Colon (tissue), 2 donors: ENCODE measurements around the gene CENPE.
"Not testable (repeated sequence)": the region's sequence is repeated elsewhere in the genome, so short reads cannot be mapped to it uniquely, and the experiment has no call there.

Source experiments
- FAIRE-seq: peaks from 2 replicates; lab custom pipeline; 2012; peaks lifted over from hg19 to GRCh38; lab: Jason Lieb, UNC
- donor health status: control.
- donor health status: control.

The CENPE gene, protein sequence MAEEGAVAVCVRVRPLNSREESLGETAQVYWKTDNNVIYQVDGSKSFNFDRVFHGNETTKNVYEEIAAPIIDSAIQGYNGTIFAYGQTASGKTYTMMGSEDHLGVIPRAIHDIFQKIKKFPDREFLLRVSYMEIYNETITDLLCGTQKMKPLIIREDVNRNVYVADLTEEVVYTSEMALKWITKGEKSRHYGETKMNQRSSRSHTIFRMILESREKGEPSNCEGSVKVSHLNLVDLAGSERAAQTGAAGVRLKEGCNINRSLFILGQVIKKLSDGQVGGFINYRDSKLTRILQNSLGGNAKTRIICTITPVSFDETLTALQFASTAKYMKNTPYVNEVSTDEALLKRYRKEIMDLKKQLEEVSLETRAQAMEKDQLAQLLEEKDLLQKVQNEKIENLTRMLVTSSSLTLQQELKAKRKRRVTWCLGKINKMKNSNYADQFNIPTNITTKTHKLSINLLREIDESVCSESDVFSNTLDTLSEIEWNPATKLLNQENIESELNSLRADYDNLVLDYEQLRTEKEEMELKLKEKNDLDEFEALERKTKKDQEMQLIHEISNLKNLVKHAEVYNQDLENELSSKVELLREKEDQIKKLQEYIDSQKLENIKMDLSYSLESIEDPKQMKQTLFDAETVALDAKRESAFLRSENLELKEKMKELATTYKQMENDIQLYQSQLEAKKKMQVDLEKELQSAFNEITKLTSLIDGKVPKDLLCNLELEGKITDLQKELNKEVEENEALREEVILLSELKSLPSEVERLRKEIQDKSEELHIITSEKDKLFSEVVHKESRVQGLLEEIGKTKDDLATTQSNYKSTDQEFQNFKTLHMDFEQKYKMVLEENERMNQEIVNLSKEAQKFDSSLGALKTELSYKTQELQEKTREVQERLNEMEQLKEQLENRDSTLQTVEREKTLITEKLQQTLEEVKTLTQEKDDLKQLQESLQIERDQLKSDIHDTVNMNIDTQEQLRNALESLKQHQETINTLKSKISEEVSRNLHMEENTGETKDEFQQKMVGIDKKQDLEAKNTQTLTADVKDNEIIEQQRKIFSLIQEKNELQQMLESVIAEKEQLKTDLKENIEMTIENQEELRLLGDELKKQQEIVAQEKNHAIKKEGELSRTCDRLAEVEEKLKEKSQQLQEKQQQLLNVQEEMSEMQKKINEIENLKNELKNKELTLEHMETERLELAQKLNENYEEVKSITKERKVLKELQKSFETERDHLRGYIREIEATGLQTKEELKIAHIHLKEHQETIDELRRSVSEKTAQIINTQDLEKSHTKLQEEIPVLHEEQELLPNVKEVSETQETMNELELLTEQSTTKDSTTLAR (N-terminal part only)

DNA sequence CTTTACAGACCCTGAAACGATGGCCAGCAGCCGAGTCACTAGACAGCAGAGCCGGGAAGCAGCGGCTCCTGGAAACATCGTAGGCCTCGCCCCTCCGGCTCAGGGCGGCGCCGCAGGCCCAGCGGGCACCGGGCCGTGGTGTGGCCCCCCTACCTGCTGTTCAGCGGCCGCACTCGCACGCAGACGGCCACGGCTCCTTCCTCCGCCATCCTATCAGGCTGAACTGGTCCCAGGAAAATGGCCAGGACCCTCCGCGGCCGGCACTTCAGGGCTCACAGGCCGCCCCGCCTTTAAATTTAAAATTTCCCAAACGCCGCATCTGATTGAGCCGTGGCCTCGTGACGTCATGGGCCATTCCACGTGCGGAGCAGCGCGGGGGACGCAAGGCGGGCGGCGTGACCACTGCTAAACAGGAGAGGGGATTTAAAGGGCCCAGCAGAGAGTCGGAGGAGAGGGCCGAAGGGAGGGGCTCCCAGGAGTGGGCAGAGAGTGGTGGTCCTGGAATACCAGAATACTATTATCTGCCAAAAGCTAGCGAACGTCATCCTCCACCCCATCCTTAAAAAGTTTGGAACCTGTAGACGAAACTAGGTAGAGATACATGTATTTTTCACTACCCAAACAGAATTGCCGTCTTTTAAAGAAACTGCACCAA lies at the start of gene CENPE:
Gene CENPE, minus strand, starts transcription at position 233 of the 655 bp plus-strand sequence. Its CDS starts 24 bp downstream, at position 209.
- no peak for FAIRE-seq

GRCh38 chr4:103244251-103244650 lies 46.1 kb upstream of the CENPE start:
- no peak for FAIRE-seq

DNA sequence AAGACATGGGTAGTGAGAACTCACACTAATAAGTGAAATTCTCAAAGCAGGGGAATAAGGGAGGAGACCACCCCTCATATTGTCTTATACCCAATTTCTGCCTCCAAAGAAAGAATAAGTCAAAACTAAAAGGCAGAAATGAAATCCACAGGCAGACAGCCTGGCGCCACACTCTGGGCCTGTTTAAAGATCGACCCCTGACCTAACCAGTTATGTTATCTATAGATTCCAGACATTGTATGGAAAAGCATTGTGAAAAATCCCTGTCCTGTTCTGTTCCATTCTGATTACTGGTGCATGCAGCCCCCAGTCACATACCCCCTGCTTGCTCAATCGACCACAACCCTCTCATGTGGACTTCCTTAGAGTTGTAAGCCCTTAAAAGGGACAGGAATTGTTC lies 32.8 kb upstream of the CENPE start:
- not testable (repeated sequence) for FAIRE-seq

GRCh38 chr4:103223556-103223955 lies 25.4 kb upstream of the CENPE start:
- not testable (repeated sequence) for FAIRE-seq

DNA sequence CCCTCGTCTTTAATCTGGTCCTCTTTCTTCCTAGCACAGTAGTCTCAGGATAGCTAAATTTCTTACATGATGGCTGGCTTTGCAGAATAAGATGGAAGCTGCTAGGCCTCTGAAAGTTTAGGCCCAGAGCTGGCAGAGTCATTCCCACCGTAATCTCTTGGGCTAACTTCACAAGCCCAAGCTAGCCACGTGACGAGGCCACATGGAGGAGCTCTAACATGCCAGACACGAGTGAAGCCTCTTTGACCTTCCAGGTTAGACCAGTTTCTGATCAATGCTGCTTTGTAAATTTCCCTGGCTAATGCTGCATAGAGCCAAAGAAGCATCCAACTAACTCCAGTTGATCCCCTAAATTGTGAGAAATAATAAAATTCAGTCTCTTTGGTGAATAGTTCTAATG lies 9.5 kb upstream of the CENPE start:
- FAIRE-seq = no peak

DNA sequence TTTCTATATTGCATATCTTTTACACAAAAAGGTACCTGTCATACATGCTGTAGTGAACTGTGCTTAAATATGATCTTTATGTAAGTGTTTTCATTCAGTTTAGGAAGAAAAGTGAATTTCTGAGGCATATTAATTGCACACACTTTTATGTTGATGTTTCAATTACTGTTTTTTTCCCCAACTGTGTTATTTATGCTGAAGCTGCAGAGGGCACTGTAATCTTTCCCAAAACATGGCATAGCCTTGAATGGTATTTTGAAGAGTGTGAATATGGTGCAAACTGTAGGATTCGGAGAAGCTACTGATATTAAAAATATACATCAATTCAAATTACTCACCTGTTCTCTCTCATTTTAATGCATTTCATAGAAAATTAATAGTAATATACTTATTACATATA lies 6.0 kb upstream of the CENPE start:
- FAIRE-seq = no peak

GRCh38 chr4:103201724-103202123 lies 3.6 kb upstream of the CENPE start:
- FAIRE-seq = no peak

DNA sequence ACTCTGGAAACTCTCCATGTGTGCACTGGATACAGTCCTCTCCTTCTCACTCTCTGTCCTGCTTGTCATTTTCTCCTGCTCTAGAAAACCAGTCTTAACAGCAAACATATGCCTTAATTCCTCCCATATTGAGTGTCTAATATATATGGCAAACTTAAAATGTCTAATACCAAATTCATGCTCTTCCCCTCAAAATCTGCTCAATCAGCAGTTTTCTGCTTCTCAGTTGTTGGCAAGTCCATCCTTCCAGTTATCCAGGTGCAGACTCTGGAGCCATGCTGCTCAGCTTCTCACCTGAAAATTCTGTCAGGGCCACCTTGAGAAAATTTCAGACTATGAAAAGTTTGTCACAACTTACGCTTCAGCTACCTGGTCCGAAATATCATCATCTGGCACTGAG lies 3.1 kb upstream of the CENPE start:
- no peak for FAIRE-seq

- no peak for FAIRE-seq
These were observed 866 bp upstream of the CENPE start for GRCh38 chr4:103199009-103199408.

- FAIRE-seq = no peak
These were observed 405 bp downstream of the CENPE start for GRCh38 chr4:103197765-103198110.

- FAIRE-seq = no peak
These were observed 4.7 kb downstream of the CENPE start for GRCh38 chr4:103193457-103193856.

DNA sequence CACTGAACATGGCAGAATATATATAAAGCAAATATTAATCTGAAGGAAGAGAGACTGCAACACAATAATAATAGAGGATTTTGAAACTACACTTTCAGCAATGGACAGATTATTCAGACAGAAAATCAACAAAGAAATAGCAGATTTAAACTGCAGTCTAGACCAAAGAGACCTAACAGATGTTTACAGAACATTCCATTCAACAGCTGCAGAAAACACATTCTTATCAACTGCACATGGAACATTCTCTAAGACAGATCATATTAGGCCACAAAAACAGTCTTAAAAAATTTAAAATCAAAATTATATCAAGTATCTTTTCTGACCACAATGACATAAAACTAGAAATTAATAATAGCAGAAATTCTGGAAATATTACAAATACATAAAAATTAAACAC lies 27.1 kb downstream of the CENPE start:
- FAIRE-seq = no peak

DNA sequence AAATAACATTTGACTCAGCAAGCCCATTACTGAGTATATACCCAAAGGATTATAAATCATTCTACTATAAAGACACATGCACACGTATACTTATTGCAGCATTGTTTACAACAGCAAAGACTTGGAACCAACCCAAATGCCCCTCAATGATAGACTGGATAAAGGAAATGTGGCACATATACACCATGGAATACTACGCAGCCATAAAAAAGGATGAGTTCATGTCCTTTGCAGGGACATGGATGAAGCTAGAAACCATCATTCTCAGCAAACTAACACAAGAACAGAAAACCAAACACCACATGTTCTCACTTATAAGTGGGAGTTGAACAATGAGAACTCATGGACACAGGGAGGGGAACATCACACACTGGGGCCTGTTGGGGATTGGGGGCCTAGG lies 28.4 kb downstream of the CENPE start:
- not testable (repeated sequence) for FAIRE-seq

DNA sequence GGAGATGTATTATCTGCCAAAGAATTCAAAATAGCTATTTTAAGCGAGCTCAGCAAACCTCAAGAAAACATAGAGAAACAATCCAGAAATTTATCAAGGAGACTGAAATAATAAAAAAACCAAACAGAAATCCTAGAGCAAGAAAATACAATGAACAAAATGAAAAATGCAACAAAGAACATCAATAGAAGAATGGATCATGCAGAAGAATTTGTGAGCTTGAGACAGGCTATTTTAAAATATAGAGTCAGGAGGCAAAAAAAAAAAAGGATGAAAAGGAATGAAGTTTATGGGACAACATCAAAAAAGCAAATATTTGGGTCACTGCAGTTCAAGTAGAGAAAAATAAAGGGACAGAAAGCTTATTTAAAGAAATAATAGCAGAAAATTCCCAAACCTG lies 29.1 kb downstream of the CENPE start:
- no peak for FAIRE-seq

DNA sequence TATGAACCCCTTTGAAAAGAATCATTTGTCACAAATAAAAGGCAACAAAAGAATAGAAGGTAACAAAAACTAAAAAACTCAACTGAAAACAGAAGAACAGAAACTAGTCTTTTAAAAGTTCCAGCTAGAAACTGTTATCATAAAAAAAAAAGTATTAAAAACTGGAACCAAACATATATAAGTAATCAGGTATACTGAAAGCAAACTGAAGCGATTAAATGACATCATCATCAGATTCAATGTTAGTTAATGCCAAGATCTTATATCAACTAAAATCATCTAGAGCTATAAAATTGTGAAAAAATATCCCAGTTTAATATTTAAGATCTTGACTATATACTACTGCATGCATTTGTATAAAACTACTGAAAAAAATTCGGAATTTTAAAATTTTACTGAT lies 36.0 kb downstream of the CENPE start:
- FAIRE-seq = no peak

GRCh38 chr4:103158760-103159159 lies 39.4 kb downstream of the CENPE start:
- no peak for FAIRE-seq

GRCh38 chr4:103156106-103156505 lies 42.0 kb downstream of the CENPE start:
- FAIRE-seq = no peak

DNA sequence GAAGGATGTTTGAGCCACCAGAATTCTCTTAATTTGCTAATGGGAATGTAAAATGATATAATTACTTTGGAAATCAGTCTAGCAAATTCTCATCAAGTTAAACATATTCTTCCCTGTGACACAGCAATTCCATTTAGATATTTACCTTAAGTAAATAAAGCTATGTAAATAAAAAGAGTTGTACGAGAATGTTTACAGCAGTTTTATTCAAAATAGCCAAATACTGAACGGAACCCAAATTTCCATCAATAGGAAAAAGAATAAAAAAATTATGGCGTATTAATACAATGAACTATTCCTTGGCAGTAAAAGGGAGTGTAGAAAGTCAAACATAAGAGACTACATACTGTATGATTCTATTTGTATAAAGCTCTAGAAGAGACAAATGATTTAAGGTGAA lies 45.8 kb downstream of the CENPE start:
- no peak for FAIRE-seq

DNA sequence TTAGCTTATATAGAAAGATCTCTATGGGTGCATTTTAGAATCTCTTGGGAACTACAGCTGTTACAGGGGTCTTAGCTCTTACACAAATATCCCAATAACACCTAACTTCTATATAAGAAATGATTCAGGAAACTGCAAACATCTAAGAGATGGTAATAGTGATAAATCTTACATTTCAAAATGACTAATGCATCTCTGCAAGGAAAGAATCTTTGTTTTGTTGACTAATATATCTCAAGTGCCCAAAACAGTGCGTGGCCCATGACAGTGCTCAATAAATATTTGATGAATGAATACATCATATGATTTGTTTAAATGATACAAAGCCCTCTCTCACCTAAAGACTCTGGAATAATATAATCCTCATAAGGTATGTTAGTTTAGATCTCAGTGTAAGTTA lies 47.5 kb downstream of the CENPE start:
- FAIRE-seq = no peak

- no peak for FAIRE-seq
These were observed 53.2 kb downstream of the CENPE start for GRCh38 chr4:103144926-103145325.

DNA sequence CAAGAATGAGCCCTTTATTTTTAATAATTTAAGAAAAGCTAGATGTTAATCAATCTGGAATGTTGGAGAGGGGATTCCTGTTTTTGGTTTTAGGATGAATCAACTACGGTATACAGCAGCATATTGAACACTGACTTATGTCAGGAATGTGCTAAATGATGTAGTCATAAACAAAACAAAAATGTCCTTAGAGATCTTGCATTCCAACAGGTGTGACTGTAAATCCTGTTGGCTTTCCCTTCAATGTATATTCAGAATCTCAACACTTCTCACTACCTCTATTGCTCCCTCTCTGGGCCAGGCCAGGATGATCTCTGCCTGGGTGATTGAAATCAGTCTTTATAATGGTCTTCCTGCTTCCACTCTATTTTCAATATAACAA lies 60.7 kb downstream of the CENPE start:
- no peak for FAIRE-seq
